ENCODE measurements around the gene PCSK2. TPM values are rescaled to one million over a fixed set of nuclear protein-coding genes. Genes with fewer than 3 reads are reported as not detected.

Gene PCSK2
- total and polyA plus RNA-seq, 10 donors = 0.06 to 0.17 (median 0.16) TPM; not detected in 3

DNA sequence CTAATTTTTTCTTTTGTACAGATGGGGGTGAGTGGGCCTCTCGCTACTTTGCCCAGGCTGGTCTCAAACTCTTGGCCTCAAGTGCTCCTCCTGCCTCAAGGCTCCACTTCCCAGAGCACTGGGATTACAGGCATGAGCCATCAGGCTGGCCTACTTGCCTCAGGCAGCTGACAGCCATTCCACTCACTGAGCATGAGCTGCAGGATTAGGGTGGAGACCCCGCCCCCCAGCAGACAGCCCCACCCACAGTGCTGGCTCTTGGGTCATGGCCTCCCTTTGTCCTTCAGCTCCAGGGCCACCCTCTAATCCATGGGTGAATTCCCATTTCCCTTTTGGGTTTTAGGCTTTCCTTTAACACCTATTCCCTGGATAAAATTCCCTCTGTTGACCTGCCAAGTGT lies 222.2 kb downstream of the PCSK2 start:
- Histone ChIP-seq H3K4me3 (no peak overlapping the region), H3K4me1 (no peaks in the 10 kb centered on the region), H3K27me3 (replicated peaks in 1 of 7) (peaks cover 0 to 39% (median 5%) of the 10 kb centered on the region in 7 donors), H3K36me3 (no peaks in the 10 kb centered on the region), H3K27ac (no peak overlapping the region), H3K9me3 (no peaks in the 10 kb centered on the region)
- intact Hi-C loops (cut with DNase I; ENCODE audit: low total_unique reads) = no loop called here
- no peak for TF ChIP-seq POLR2AphosphoS5 (IDR thresholded peaks at IDR 0.05)
- TF ChIP-seq, protein P1, sequence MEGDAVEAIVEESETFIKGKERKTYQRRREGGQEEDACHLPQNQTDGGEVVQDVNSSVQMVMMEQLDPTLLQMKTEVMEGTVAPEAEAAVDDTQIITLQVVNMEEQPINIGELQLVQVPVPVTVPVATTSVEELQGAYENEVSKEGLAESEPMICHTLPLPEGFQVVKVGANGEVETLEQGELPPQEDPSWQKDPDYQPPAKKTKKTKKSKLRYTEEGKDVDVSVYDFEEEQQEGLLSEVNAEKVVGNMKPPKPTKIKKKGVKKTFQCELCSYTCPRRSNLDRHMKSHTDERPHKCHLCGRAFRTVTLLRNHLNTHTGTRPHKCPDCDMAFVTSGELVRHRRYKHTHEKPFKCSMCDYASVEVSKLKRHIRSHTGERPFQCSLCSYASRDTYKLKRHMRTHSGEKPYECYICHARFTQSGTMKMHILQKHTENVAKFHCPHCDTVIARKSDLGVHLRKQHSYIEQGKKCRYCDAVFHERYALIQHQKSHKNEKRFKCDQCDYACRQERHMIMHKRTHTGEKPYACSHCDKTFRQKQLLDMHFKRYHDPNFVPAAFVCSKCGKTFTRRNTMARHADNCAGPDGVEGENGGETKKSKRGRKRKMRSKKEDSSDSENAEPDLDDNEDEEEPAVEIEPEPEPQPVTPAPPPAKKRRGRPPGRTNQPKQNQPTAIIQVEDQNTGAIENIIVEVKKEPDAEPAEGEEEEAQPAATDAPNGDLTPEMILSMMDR (IDR thresholded peaks at IDR 0.05 in 8 of 11, conservative IDR thresholded peaks at IDR 0.05 in 3 of 11) = no peak
- no peak for TF ChIP-seq POLR2A (IDR thresholded peaks at IDR 0.05)
- DNase-seq = no peak
- WGBS, 5 donors = 73 to 96% (median 75%) methylated on average over 2 of the region's 2 CpGs

DNA sequence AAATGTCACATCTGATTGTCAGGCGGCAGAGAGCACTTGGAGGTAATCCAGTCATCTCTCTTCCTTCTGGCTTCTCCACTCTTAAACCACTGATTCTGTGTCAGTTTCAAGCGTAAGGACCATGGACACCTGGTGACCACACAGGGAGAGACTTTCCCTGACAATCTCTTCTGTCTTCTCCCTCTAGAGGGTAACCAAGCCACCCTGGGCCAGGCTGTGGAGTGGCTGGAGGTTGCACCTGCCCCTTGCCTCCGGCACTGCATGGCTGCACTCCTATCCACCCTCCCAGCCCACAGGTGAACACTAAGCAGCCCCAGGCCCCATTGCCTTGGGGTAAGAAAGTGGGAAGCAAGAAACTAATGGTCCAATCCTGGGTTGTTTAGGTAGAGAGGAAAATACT lies 225.6 kb downstream of the PCSK2 start:
- H3K36me3 ChIP-seq = no peaks in the 10 kb centered on the region
- no peak for DNase-seq
- intact Hi-C loops (cut with DNase I; ENCODE audit: low total_unique reads) = no loop called here
- peaks cover 0 to 42% (median 5%) of the 10 kb centered on the region in 7 donors for H3K27me3 ChIP-seq (replicated peaks in 1 of 7)
- H3K27ac ChIP-seq = no peak overlapping the region
- 84 to 89% (median 88%) methylated on average over 3 of the region's 3 CpGs for WGBS, 5 donors
- H3K4me3 ChIP-seq = no peak overlapping the region
- no peaks in the 10 kb centered on the region for H3K4me1 ChIP-seq
- no peaks in the 10 kb centered on the region for H3K9me3 ChIP-seq
- no peak for TF ChIP-seq POLR2A (IDR thresholded peaks at IDR 0.05)
- TF ChIP-seq, protein P1 (IDR thresholded peaks at IDR 0.05 in 8 of 11, conservative IDR thresholded peaks at IDR 0.05 in 3 of 11) = no peak
- no peak for TF ChIP-seq POLR2AphosphoS5 (IDR thresholded peaks at IDR 0.05)

DNA sequence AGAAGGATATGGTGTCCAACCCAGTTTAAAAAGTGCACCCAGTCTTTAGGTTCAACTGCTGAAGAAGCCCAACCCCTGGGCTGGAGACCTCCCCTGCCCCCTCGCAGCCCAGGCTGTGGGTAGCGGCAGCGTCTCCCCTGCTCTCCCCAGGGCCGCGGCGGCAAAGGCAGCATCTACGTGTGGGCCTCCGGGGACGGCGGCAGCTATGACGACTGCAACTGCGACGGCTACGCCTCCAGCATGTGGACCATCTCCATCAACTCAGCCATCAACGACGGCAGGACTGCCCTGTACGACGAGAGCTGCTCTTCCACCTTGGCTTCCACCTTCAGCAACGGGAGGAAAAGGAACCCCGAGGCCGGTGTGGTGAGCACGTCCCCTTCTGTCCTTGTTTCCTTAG lies 226.8 kb downstream of the PCSK2 start:
- Histone ChIP-seq H3K4me3 (no peak overlapping the region), H3K9me3 (no peaks in the 10 kb centered on the region), H3K27me3 (replicated peaks in 1 of 7) (peaks cover 0 to 42% (median 5%) of the 10 kb centered on the region in 7 donors), H3K27ac (no peak overlapping the region), H3K36me3 (no peaks in the 10 kb centered on the region), H3K4me1 (no peaks in the 10 kb centered on the region)
- TF ChIP-seq POLR2A (IDR thresholded peaks at IDR 0.05) = no peak
- TF ChIP-seq, protein P1 (IDR thresholded peaks at IDR 0.05 in 8 of 11, conservative IDR thresholded peaks at IDR 0.05 in 3 of 11) = no peak
- TF ChIP-seq POLR2AphosphoS5 (IDR thresholded peaks at IDR 0.05) = no peak
- intact Hi-C loops (cut with DNase I; ENCODE audit: low total_unique reads) = no loop called here
- no peak for DNase-seq
- WGBS, 5 donors = 82 to 93% (median 85%) methylated on average over 11 to 22 of the region's 22 CpGs

DNA sequence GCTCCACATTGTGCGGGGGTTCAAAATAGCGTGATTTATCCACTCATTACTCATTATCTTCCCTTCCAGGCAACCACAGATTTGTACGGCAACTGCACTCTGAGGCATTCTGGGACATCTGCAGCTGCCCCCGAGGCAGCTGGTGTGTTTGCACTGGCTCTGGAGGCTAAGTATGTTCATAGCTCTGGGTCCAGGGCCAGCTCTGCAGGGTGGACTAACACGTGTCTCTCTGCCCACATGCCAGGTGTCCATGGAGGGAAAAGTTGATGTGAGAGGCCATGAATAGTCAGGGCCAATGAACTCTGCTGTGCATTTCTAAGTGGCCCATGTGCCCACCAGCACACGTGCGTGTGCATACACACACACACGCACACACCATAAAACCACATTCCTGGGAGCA lies 229.4 kb downstream of the PCSK2 start:
- H3K27me3 ChIP-seq (replicated peaks in 1 of 7) = peaks cover 0 to 39% (median 5%) of the 10 kb centered on the region in 7 donors
- no peaks in the 10 kb centered on the region for H3K9me3 ChIP-seq
- no peaks in the 10 kb centered on the region for H3K36me3 ChIP-seq
- intact Hi-C loops (cut with DNase I; ENCODE audit: low total_unique reads) = no loop called here
- DNase-seq = no peak
- TF ChIP-seq POLR2A (IDR thresholded peaks at IDR 0.05) (no peak), POLR2AphosphoS5 (IDR thresholded peaks at IDR 0.05) (no peak)
- TF ChIP-seq, protein P1 (IDR thresholded peaks at IDR 0.05 in 8 of 11, conservative IDR thresholded peaks at IDR 0.05 in 3 of 11) = no peak
- no peak overlapping the region for H3K27ac ChIP-seq
- WGBS, 5 donors = 80 to 89% (median 83%) methylated on average over 8 of the region's 8 CpGs
- H3K4me1 ChIP-seq = no peaks in the 10 kb centered on the region
- no peak overlapping the region for H3K4me3 ChIP-seq

All from spleen (tissue), 11 donors.